GM18909 (cell line): ENCODE results near the gene MCC.

ENCODE experiments used
- ATAC-seq: cut with Tn5 transposase; IDR thresholded peaks from one replicate; pipeline ENCODE4 v1.9.1; 2021; ENCODE audit warnings: mild to moderate bottlenecking; ENCODE audit not compliant: unreplicated experiment, poor library complexity

MCC gene

GRCh38 chr5:113378081-113378480, 110.2 kb downstream of the MCC start:
- ATAC-seq: no peak

DNA sequence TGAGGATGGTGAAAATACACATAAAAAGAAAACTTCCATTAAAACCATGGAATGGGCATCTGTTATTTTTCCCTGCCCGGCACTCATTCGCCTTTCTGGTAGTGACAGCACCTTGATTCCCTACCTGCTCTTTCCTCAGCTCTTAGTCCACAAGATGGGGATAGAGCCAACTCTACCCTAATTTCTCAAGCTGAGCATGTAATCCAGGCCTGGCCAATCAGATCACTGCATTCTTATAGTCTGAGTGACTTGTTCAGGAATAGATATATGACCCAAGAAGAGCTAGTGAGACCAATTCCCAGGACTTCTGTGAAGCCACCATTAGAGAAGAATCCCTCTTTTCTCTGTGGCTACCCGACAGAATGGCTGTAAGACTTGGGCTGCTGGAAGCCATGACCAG, 111.6 kb downstream of the MCC start:
- no peak for ATAC-seq

- ATAC-seq: no peak
These were observed 112.7 kb downstream of the MCC start for GRCh38 chr5:113375480-113376060.

GRCh38 chr5:113373426-113373825, 114.8 kb downstream of the MCC start:
- no peak for ATAC-seq

- no peak for ATAC-seq
These were observed 116.5 kb downstream of the MCC start for GRCh38 chr5:113371721-113372196.

DNA sequence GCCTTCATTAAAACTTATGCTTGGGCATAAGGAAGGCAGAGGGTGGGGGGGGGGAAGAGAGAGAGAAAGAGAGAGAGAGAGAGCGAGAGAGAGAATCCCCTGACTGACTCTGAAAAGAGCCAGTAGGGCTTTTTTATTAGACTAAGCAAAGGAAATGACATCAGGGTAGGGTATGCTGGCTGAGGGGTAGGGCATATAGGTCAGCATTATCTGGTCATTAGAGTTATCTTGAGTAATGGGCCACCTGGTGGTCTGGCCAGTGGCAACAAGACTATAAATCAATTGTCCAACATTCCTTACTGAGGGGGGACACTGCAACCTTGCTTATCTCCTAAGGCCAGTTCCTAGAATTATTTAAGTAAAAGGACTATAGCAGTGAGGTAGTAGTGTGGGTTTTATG, 120.7 kb downstream of the MCC start:
- no peak for ATAC-seq

GRCh38 chr5:113364466-113364865, 123.8 kb downstream of the MCC start:
- no peak for ATAC-seq

DNA sequence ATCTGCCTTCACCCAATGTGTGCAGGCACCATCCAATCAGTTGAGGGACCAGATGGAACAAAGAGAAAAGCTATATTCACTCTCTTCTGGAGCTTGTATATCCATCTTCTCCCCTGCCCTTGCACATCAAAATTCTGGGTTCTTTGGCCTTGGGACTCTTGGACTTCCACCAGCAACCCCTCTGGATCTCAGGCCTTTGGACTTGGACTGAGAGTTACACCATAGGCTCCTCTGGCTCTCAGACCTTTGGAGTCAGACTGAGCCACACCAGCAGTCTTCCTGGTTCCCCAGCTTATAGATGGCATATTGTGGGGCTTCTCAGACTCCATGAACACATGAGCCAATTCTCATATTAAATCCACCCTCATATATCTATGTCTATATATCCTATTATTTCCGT, 126.6 kb downstream of the MCC start:
- ATAC-seq: no peak

GRCh38 chr5:113359419-113359818, 128.8 kb downstream of the MCC start:
- no peak for ATAC-seq

DNA sequence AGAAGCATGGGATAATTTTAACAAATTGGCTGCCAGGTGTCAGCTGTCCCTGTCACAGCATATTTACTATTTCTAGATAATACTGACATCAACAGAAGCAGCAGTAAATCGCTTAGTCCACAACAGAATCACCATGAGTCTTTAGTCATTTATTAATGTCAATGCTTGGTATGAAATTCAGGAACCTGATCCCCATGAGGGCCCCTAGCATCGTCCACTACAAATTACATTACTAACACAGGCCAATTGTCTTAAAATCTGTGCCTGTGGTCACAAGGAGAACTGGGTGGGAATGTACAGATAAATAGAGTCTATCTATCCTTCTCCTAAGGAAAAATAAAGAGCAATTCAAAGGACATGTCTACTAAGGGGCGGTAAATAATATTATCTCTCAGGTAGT, 129.6 kb downstream of the MCC start:
- ATAC-seq: no peak

DNA sequence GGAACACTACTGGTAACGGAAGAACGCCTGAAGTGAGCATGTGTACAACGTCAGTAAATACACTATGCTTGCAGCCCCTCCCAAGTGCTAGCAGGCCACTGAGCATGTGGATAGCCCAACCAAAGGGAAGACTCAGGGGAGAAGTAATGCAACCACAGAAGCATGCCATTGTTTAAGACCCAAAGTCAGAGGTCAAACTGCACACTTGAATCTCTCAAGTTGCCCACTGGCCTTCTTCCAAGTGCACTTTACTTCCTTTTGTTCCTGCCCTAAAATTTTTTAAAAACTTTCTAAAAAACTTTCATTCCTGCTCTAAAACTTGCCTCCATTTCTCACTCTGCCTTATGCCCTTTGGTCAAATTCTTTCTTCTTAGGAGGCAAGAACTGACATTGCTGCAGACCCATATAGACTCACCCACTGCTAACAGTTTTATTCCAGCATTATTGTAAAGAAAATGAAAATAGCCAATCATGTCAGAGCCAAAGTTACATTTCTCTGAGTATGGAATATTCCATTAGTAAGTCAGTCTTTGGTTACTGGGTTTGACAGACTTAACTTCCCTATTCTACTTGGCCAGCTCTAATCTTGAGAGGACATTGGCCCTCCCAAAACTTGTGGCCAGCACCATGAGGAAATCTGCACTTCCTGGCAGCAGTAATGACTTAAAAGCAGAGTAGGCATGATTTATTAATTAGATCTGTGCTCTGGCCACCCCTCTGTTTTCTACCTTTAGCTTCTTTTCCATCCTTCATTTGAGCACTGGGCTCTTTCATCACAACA, 130.4 kb downstream of the MCC start:
- ATAC-seq: no peak

GRCh38 chr5:113356487-113356886, 131.8 kb downstream of the MCC start:
- ATAC-seq: no peak

GRCh38 chr5:113354055-113354454, 134.2 kb downstream of the MCC start:
- ATAC-seq: no peak

DNA sequence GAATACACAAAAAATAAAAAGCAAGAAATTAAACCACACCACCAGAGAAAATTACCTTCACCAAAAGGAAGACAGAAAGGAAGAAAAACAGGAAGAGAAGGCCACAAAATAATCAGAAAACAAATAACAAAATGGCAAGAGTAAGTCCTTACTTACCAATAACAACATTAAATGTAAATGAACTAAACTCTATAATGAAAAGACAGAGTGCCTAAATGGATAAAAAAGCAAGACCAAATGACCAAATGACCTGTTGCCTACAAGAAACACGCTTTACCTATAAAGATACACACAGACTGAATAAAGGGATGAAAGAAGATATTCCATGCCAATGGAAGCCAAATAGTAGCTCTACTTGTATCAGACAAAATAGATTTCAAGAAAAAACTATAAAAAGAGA, 140.7 kb downstream of the MCC start:
- no peak for ATAC-seq

DNA sequence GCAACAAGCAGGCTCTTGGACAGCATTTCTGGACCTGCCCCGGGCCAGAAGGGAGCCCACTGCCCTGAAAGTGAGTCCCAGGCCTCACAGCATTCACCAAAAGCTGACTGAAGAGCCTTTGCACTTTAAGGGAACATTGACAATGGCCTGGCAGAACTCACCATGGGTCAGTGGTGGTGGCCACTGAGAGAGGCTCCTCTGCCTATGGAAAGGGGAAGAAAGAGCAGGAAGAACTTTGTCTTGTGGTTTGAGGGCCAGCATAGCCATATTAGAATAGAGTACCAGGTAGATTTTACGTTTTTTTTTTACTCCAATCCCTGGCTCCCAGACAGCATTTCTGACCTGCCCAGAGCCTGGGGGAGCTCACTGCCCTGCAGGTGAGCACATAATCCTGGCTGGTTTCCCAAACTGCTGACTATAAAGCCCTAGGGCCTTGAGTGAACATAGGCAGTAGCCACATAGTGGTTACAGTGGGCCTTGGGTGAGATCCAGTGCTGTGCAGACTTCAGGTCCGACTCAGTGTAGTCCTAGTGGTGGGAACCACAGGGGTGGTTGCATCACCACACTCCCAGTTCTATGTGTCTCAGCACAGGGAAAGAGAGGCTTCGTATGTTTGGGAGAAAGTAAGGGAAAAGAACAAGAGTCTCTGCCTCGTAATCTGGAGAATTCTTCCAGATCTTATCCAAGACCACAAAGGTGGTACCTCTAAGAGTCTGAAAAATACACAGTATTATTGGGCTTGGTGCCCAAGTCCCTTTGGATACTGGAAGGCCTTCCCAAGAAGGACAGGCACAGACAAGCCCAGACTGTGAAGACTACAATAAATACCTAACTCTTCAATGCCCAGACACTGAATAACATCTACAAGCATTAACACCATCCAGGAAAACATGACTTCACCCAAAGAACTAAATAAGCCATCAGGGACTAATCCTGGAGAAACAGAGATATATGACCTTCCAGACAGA, 143.0 kb downstream of the MCC start:
- ATAC-seq: no peak

DNA sequence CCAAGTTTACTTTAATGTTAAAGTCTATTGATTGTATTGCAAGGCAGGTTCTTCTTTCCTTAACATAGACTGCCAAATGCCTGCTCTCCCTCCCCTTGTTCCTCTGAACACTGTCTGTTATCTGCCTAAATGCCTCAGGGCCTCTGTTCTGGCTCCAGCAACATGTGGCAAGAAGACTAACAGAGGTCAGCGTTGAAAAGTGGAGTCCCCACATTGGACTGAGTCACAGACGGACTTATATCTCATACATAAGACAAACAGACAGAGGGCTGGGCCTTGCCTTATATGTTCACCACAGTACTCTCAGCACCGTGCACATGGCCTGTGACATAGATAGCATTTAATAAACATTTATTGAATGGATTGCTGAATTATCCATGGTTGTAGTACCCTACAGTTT, 144.9 kb downstream of the MCC start:
- no peak for ATAC-seq

DNA sequence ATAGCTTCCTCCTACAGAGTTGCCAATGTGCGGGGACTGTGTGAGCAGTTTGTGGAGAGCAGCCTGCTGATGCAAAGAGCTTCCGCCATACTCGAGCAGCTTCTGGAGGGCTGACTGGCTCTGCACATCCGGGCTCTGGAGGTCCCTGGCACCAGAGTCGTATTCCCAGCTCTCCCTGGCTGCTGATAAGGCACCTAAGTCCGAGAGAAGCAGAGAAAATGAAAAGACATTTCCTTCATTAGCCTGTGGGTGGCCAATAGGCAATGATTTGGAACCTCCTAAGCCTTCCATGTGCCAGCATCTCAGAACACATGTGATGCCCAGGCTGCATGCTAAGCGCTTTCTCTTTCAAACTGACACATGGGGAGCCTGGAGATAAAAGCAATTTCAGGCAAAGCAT, 147.7 kb downstream of the MCC start:
- ATAC-seq: no peak

DNA sequence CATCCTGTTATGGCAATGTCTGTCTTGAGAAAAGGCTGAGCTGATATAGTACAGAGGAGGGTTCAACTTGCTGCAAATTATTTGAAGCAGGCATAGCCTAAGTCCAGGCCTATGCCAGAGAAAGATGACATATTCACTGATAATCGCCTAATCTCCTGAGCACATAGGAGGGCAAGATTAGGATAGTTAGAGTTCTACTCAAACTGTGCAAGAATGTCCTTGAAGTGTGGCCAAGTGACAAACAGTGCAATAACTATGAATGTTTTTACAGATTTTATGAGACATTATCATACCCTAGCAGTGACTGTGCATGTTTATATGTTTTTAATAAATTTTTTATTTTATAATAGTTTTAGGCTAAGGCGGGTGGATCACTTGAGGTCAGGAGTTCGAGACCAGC, 149.6 kb downstream of the MCC start:
- ATAC-seq: no peak

DNA sequence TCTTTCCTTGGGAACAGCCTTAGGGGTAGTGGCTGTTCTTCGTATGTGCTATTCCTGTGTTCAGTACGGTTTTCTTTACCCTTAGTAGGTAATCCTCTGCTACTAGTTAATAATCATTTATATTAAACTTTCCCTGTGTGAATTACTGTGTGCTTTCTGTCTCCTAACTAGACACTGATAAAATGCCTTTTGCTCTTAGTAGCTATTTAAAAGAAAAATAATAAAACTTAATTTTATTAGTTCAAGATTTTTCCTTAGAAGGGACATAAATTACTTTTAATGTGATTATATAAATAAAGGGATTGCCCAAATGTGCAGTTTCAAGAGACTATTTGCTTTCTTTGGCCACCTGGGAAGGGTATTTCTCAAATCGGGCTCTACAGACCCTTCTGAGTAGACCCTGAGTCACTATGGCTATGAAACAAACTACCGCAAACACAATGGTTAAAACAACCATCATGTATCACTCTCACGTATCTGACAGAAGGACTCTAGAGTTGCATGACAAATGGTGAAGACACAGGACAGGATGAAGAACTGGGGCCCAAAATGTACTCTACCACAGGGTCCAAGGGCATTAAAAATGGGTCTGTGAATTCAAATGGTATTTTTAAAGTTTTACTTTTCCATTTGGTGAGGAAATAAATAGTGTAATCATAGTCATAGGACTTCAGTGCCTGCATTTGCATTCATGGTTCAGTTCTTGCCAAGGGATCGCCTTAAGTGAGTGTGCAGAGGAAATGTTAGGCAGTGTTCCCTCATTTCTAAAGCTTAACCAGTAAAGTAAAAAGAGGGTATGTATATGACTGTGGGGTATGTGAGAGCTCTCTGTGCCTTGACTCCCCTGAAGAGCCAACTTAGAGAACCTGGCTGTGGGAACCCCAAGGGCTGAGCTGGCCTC, 150.5 kb downstream of the MCC start:
- no peak for ATAC-seq

DNA sequence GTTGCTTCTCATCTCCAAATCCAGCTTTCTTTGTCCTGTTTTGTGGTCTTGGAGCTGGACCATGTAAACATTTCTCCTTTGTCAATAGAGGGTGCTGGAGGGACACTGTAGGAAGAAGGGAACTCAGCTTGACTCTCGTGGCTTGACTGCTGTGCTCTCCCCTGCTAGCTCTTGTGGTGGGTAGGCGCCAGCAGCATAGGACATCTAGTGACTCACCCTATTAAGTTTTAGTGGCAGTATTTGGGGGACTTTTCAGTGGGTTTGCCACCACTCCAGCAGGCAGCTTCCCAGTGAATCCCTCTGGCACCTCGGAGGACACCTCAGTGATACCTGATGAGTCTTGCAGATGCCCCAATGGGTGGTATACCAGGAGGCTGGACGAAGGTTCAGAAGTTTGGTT, 151.3 kb downstream of the MCC start:
- ATAC-seq: peak; percentile 51
